Thyroid gland (tissue), 4 donors: ENCODE results near the gene SAG. TPM values are rescaled to one million over a fixed set of nuclear protein-coding genes. Genes with fewer than 3 reads are reported as not detected.

Source experiments
- DNase-seq, 2 donors: peaks; one replicate each; pipeline ENCODE4 v3.0.0-alpha.2; 2019
- H3K27ac ChIP-seq, 3 donors: fragments of 200-600 bp; sonication (generic); 1 replicate in 2 of 3; 2 replicates in 1 of 3; pipeline ENCODE4 v1.5.1; 2016 to 2019; ENCODE audit warnings: mild to moderate bottlenecking in 1 of 3, moderate library complexity in 1 of 3
- H3K27me3 ChIP-seq: fragments of 200-600 bp; sonication (generic); one replicate; pipeline ENCODE4 v1.5.1; 2019
- H3K36me3 ChIP-seq, 2 donors: fragments of 200-600 bp; sonication (generic); one replicate each; pipeline ENCODE4 v1.5.1; 2016 to 2019
- H3K4me1 ChIP-seq, 2 donors: fragments of 200-600 bp; sonication (generic); one replicate each; pipeline ENCODE4 v1.5.1; 2017 to 2019
- H3K4me3 ChIP-seq, 3 donors: fragments of 200-600 bp; sonication (generic); replicated peaks in 1 of 3; 1 replicate in 2 of 3; 2 replicates in 1 of 3; pipeline ENCODE4 v1.5.1; 2016; ENCODE audit warnings: mild to moderate bottlenecking in 1 of 3
- H3K9me3 ChIP-seq: fragments of 200-600 bp; sonication (generic); one replicate; pipeline ENCODE4 v1.5.1; 2017
- CTCF ChIP-seq, 6 experiments: fragments of 200-600 bp in 3 of 6; fragments of 450-650 bp in 3 of 6; sonication (generic) in 3 of 6; IDR thresholded peaks; one replicate each; pipeline ENCODE4 v1.5.1; 2016 to 2019; ENCODE audit warnings: antibody characterized with exemption in 6 of 6, mild to moderate bottlenecking in 2 of 6, inconsistent platforms in 1 of 6, moderate library complexity in 1 of 6
- POLR2A ChIP-seq, 2 donors: fragments of 450-650 bp; IDR thresholded peaks; one replicate each; pipeline ENCODE4 v1.6.1; 2017; ENCODE audit warnings: antibody characterized with exemption in 2 of 2, mild to moderate bottlenecking in 2 of 2, moderate library complexity in 1 of 2
- WGBS, 2 donors: methylation state at CpG; one replicate each; pipeline ENCODE4 v1.1.5; 2017; 5-methylcytosine and 5-hydroxymethylcytosine counted together
- intact Hi-C: fragments of 100-400 bp; cut with DNase I; formaldehyde crosslinking; loops from one replicate; pipeline ENCODE4 v1.15.1; 2023
- total RNA-seq, 4 donors: library from RNA; depleted of rRNA; stranded (reverse); fragments of >200 nt; gene quantifications; one replicate each; pipeline ENCODE4 v1.2.3, GENCODE V29; 2016

SAG gene
- total RNA-seq, 4 donors from 2014 or later, result 0.21 TPM; not detected in 3

- no peaks in the 10 kb centered on the region for H3K27me3 ChIP-seq
- no peak for DNase-seq
- TF ChIP-seq CTCF (IDR thresholded peaks at IDR 0.05) (no peak), POLR2A (IDR thresholded peaks at IDR 0.05) (no peak)
- intact Hi-C loops, result no loop called here
- no peak overlapping the region for H3K4me3 ChIP-seq
- H3K36me3 ChIP-seq, result no peaks in the 10 kb centered on the region
- WGBS, 2 donors, result 96 to 97% methylated on average over 11 of the region's 11 CpGs
- H3K9me3 ChIP-seq, result no peaks in the 10 kb centered on the region
- peaks cover 9 to 21% of the 10 kb centered on the region in 2 donors for H3K4me1 ChIP-seq
- H3K27ac ChIP-seq, result peak overlapping the region in 1 of 3 donors; percentile 8
Observed at GRCh38 chr2:233380995-233381637, 73.5 kb downstream of the SAG start.

GRCh38 chr2:233381638-233381995, 74.0 kb downstream of the SAG start:
- no peak for TF ChIP-seq CTCF (IDR thresholded peaks at IDR 0.05)
- TF ChIP-seq POLR2A (IDR thresholded peaks at IDR 0.05), result no peak
- no peaks in the 10 kb centered on the region for H3K27me3 ChIP-seq
- no peak overlapping the region for H3K27ac ChIP-seq
- 96% methylated on average over 4 of the region's 4 CpGs for WGBS, 2 donors
- H3K36me3 ChIP-seq, result no peaks in the 10 kb centered on the region
- peaks cover 14 to 26% of the 10 kb centered on the region in 2 donors for H3K4me1 ChIP-seq
- intact Hi-C loops, result no loop called here
- DNase-seq, result no peak
- H3K9me3 ChIP-seq, result no peaks in the 10 kb centered on the region
- no peak overlapping the region for H3K4me3 ChIP-seq

GRCh38 chr2:233384015-233384414, 76.4 kb downstream of the SAG start:
- Histone ChIP-seq H3K4me1 (peaks cover 29 to 49% of the 10 kb centered on the region in 2 donors), H3K4me3 (no peak overlapping the region), H3K36me3 (no peaks in the 10 kb centered on the region), H3K27ac (no peak overlapping the region), H3K27me3 (no peaks in the 10 kb centered on the region), H3K9me3 (no peaks in the 10 kb centered on the region)
- TF ChIP-seq POLR2A (IDR thresholded peaks at IDR 0.05) (no peak), CTCF (IDR thresholded peaks at IDR 0.05) (no peak)
- intact Hi-C loops, result no loop called here
- DNase-seq, result no peak
- WGBS, 2 donors, result 91 to 93% methylated on average over 10 of the region's 10 CpGs

- no peak for DNase-seq
- no peaks in the 10 kb centered on the region for H3K36me3 ChIP-seq
- H3K4me1 ChIP-seq, result peaks cover 24 to 43% of the 10 kb centered on the region in 2 donors
- H3K27me3 ChIP-seq, result no peaks in the 10 kb centered on the region
- H3K27ac ChIP-seq, result peak overlapping the region in 1 of 3 donors; percentile 21
- intact Hi-C loops, result no loop called here
- H3K9me3 ChIP-seq, result no peaks in the 10 kb centered on the region
- 84 to 85% methylated on average over 8 to 12 of the region's 12 CpGs for WGBS, 2 donors
- no peak overlapping the region for H3K4me3 ChIP-seq
- TF ChIP-seq POLR2A (IDR thresholded peaks at IDR 0.05) (no peak), CTCF (IDR thresholded peaks at IDR 0.05) (no peak)
Observed at GRCh38 chr2:233384811-233385488, 77.3 kb downstream of the SAG start.

- no peaks in the 10 kb centered on the region for H3K27me3 ChIP-seq
- H3K27ac ChIP-seq, result peak overlapping the region in 2 of 3 donors; percentile 96 to 98
- TF ChIP-seq POLR2A (IDR thresholded peaks at IDR 0.05), result no peak
- no peak for TF ChIP-seq CTCF (IDR thresholded peaks at IDR 0.05)
- peaks cover 24 to 39% of the 10 kb centered on the region in 2 donors for H3K4me1 ChIP-seq
- DNase-seq, result no peak
- 82 to 87% methylated on average over 14 of the region's 14 CpGs for WGBS, 2 donors
- H3K9me3 ChIP-seq, result no peaks in the 10 kb centered on the region
- no peaks in the 10 kb centered on the region for H3K36me3 ChIP-seq
- H3K4me3 ChIP-seq, result no peak overlapping the region
- intact Hi-C loops, result no loop called here
Observed at GRCh38 chr2:233385489-233386044, 78.0 kb downstream of the SAG start.
